K562 (cell line): ENCODE results near the gene PACSIN1. TPM values are rescaled to one million over a fixed set of nuclear protein-coding genes. Genes with fewer than 3 reads are reported as not detected.

ENCODE experiments used
- CCNT2 ChIP-seq: IDR thresholded peaks from 2 replicates; pipeline ENCODE4 v1.6.1; 2011; ENCODE audit warnings: borderline replicate concordance, low read depth, mild to moderate bottlenecking, moderate library complexity, mixed read lengths, low read length; ENCODE audit not compliant: insufficient read length; ENCODE audit errors: extremely low read depth
- ERF ChIP-seq: fragments of 450-650 bp; formaldehyde crosslinking; IDR thresholded peaks from 2 replicates; pipeline ENCODE4 v1.4.0; 2020; ENCODE audit warnings: mild to moderate bottlenecking, mixed read lengths
- NCOA4 ChIP-seq: fragments of 450-650 bp; IDR thresholded peaks from 2 replicates; pipeline ENCODE4 v1.6.1; 2018; ENCODE audit warnings: mild to moderate bottlenecking; ENCODE audit not compliant: partially characterized antibody
- NFRKB ChIP-seq: fragments of 450-650 bp; IDR thresholded peaks from 2 replicates; pipeline ENCODE4 v1.6.1; 2016; ENCODE audit warnings: low read depth
- PHB2 ChIP-seq: fragments of 450-650 bp; IDR thresholded peaks from 2 replicates; pipeline ENCODE4 v1.6.1; 2017; ENCODE audit warnings: low read depth
- POLR2H ChIP-seq: IDR thresholded peaks from 2 replicates; pipeline ENCODE4 v1.6.1; 2016; ENCODE audit warnings: missing genetic modification characterization, low read depth, mild to moderate bottlenecking, control low read depth, missing compliant biosample characterization, moderate library complexity
- RBM17 ChIP-seq: fragments of 200-400 bp; formaldehyde crosslinking; IDR thresholded peaks from 2 replicates; pipeline ENCODE4 v1.6.1; 2017; ENCODE audit warnings: low read depth, mild to moderate bottlenecking, low read length, borderline replicate concordance
- TCF7 ChIP-seq: sonication (generic); IDR thresholded peaks from 2 replicates; pipeline ENCODE4 v1.6.1; 2016; ENCODE audit warnings: antibody characterized with exemption, borderline replicate concordance
- ZFP30 ChIP-seq: fragments of 250-450 bp; sonication (Bioruptor Pico); IDR thresholded peaks from 2 replicates; pipeline ENCODE4 v1.8.0; 2022; ENCODE audit warnings: moderate library complexity, mild to moderate bottlenecking, inconsistent platforms, borderline replicate concordance
- ZNF124 ChIP-seq: sonication (generic); formaldehyde crosslinking; IDR thresholded peaks from 2 replicates; pipeline ENCODE4 v1.8.1; 2022; ENCODE audit warnings: missing genetic modification reagents
- ZNF561 ChIP-seq: fragments of 450-650 bp; formaldehyde crosslinking; conservative IDR thresholded peaks from 2 replicates; pipeline ENCODE4 v1.4.0; 2020; ENCODE audit warnings: mild to moderate bottlenecking, moderate library complexity
- ZNF780A ChIP-seq: fragments of 250-450 bp; sonication (Bioruptor Pico); IDR thresholded peaks from 2 replicates; pipeline ENCODE4 v1.5.0; 2021; ENCODE audit warnings: mild to moderate bottlenecking
- polyA plus RNA-seq, 8 experiments: library from polyadenylated mRNA; depleted of rRNA in 4 of 8; stranded (reverse) in 5 of 8; unstranded in 3 of 8; fragments of >200 nt; fragmentation: Nextera tagmentation in 2 of 8; fragmentation: Illumina TruSeq in 1 of 8; extraction: Ambion mirVana in 2 of 8; extraction: Trizol in 1 of 8; gene quantifications; 2 replicates each; pipeline versions ENCODE4 v1.2.1 to v1.2.3, GENCODE V29; 2011 to 2014; ENCODE audit warnings: inconsistent platforms in 1 of 8, missing spikeins in 1 of 8
- total RNA-seq, 7 experiments: library from RNA; depleted of rRNA in 6 of 7; stranded (reverse); fragments of >200 nt in 6 of 7; fragmentation: Illumina TruSeq in 2 of 7; extraction: Trizol in 2 of 7; gene quantifications; 2 replicates each; pipeline versions ENCODE4 v1.2.1 to v1.2.3, GENCODE V29; 2011 to 2021; ENCODE audit warnings: low replicate concordance in 1 of 7
- TF ChIP-seq, protein P1 (sequence below): fragments of 200-800 bp; sonication (Bioruptor generic); IDR thresholded peaks from 2 replicates; pipeline ENCODE4 v1.6.1; 2016; ENCODE audit warnings: missing genetic modification characterization, missing compliant biosample characterization
- TF ChIP-seq, protein P2 (sequence below): fragments of 250-450 bp; sonication (Bioruptor Pico); IDR thresholded peaks from 2 replicates; pipeline ENCODE4 v1.4.0; 2020; ENCODE audit warnings: mild to moderate bottlenecking, moderate library complexity
- TF ChIP-seq, protein P3 (sequence below): fragments of 450-650 bp; IDR thresholded peaks from 2 replicates; pipeline ENCODE4 v1.6.1; 2016; ENCODE audit warnings: mild to moderate bottlenecking

Gene PACSIN1
- total and polyA plus RNA-seq, 9 of the 15 experiments (the other 6 are each of a cell fraction or from before 2014, with no cell fraction given) = 0.01 to 1.7 (median 0.45) TPM

DNA sequence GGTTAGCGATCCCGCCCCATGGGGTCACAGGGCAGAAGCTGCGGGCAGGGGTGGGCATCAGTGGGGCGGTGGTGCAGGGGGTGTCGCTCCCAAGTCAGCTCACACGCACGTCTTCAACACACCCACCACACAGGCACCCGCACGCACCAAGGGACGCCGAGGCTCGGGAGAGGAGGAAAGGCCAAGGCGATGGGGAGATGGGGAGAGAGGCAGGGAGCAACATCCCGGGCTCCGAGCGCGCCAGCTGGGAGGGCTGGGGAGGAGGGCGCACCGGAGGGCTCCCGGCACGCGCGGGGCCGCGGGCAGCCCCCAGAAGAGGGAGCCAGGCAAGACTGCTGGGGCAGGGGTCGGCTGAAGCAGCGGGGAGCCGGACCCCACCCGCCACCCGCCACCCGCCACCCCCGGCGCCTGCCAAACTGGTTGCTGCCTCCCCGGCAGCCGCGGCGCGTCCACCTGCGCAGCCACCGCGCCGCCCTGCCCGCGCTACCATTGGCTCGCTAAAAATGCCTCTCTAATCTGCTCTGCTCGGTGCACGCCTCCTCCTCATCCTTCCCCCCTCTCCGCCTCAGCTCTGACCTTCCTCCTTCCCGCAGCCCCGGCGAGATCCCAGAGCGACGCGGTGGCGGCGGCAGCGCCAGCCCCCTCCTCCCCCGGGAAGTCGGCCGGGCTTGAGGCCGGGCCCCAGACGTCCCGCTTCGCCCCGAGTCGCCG, at the start of gene PACSIN1 (continued):
- TF ChIP-seq TCF7 (no peak), PHB2 (no peak), ZFP30 (CRISPR knock-in tag) (no peak), ZNF561 (CRISPR knock-in tag) (no peak), ERF (CRISPR knock-in tag) (no peak), NCOA4 (no peak), ZNF124 (CRISPR knock-in tag) (no peak), CCNT2 (no peak), POLR2H (no peak), NFRKB (no peak), ZNF780A (CRISPR knock-in tag) (no peak), RBM17 (no peak)
- TF ChIP-seq, protein P1, sequence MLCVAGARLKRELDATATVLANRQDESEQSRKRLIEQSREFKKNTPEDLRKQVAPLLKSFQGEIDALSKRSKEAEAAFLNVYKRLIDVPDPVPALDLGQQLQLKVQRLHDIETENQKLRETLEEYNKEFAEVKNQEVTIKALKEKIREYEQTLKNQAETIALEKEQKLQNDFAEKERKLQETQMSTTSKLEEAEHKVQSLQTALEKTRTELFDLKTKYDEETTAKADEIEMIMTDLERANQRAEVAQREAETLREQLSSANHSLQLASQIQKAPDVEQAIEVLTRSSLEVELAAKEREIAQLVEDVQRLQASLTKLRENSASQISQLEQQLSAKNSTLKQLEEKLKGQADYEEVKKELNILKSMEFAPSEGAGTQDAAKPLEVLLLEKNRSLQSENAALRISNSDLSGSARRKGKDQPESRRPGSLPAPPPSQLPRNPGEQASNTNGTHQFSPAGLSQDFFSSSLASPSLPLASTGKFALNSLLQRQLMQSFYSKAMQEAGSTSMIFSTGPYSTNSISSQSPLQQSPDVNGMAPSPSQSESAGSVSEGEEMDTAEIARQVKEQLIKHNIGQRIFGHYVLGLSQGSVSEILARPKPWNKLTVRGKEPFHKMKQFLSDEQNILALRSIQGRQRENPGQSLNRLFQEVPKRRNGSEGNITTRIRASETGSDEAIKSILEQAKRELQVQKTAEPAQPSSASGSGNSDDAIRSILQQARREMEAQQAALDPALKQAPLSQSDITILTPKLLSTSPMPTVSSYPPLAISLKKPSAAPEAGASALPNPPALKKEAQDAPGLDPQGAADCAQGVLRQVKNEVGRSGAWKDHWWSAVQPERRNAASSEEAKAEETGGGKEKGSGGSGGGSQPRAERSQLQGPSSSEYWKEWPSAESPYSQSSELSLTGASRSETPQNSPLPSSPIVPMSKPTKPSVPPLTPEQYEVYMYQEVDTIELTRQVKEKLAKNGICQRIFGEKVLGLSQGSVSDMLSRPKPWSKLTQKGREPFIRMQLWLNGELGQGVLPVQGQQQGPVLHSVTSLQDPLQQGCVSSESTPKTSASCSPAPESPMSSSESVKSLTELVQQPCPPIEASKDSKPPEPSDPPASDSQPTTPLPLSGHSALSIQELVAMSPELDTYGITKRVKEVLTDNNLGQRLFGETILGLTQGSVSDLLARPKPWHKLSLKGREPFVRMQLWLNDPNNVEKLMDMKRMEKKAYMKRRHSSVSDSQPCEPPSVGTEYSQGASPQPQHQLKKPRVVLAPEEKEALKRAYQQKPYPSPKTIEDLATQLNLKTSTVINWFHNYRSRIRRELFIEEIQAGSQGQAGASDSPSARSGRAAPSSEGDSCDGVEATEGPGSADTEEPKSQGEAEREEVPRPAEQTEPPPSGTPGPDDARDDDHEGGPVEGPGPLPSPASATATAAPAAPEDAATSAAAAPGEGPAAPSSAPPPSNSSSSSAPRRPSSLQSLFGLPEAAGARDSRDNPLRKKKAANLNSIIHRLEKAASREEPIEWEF (CRISPR knock-in tag) = no peak
- TF ChIP-seq, protein P2, sequence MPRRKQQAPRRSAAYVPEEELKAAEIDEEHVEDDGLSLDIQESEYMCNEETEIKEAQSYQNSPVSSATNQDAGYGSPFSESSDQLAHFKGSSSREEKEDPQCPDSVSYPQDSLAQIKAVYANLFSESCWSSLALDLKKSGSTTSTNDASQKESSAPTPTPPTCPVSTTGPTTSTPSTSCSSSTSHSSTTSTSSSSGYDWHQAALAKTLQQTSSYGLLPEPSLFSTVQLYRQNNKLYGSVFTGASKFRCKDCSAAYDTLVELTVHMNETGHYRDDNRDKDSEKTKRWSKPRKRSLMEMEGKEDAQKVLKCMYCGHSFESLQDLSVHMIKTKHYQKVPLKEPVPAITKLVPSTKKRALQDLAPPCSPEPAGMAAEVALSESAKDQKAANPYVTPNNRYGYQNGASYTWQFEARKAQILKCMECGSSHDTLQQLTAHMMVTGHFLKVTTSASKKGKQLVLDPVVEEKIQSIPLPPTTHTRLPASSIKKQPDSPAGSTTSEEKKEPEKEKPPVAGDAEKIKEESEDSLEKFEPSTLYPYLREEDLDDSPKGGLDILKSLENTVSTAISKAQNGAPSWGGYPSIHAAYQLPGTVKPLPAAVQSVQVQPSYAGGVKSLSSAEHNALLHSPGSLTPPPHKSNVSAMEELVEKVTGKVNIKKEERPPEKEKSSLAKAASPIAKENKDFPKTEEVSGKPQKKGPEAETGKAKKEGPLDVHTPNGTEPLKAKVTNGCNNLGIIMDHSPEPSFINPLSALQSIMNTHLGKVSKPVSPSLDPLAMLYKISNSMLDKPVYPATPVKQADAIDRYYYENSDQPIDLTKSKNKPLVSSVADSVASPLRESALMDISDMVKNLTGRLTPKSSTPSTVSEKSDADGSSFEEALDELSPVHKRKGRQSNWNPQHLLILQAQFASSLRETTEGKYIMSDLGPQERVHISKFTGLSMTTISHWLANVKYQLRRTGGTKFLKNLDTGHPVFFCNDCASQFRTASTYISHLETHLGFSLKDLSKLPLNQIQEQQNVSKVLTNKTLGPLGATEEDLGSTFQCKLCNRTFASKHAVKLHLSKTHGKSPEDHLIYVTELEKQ (CRISPR knock-in tag) = no peak
- TF ChIP-seq, protein P3, sequence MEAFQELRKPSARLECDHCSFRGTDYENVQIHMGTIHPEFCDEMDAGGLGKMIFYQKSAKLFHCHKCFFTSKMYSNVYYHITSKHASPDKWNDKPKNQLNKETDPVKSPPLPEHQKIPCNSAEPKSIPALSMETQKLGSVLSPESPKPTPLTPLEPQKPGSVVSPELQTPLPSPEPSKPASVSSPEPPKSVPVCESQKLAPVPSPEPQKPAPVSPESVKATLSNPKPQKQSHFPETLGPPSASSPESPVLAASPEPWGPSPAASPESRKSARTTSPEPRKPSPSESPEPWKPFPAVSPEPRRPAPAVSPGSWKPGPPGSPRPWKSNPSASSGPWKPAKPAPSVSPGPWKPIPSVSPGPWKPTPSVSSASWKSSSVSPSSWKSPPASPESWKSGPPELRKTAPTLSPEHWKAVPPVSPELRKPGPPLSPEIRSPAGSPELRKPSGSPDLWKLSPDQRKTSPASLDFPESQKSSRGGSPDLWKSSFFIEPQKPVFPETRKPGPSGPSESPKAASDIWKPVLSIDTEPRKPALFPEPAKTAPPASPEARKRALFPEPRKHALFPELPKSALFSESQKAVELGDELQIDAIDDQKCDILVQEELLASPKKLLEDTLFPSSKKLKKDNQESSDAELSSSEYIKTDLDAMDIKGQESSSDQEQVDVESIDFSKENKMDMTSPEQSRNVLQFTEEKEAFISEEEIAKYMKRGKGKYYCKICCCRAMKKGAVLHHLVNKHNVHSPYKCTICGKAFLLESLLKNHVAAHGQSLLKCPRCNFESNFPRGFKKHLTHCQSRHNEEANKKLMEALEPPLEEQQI = no peak
